Neural crest cell (in vitro differentiated cells): Measurements from ENCODE around the gene LRP1-AS. TPM values are rescaled to one million over a fixed set of nuclear protein-coding genes. Genes with fewer than 3 reads are reported as not detected.

Experiments used
- DNase-seq: peaks from one replicate; pipeline ENCODE4 v3.0.0; 2021; ENCODE audit warnings: low read depth, mixed read lengths, low spot score
- H3K27ac Mint-ChIP-seq: one replicate; pipeline ENCODE4 v1.8.0; 2021; ENCODE audit warnings: mild to moderate bottlenecking, mixed read lengths; ENCODE audit not compliant: unreplicated experiment
- H3K27me3 Mint-ChIP-seq: 2 replicates; pipeline ENCODE4 v1.8.0; 2021; ENCODE audit warnings: low read depth, mild to moderate bottlenecking, mixed read lengths
- H3K36me3 Mint-ChIP-seq: 2 replicates; pipeline ENCODE4 v1.8.0; 2021; ENCODE audit warnings: low read depth, mild to moderate bottlenecking, mixed read lengths
- H3K4me1 Mint-ChIP-seq: 2 replicates; pipeline ENCODE4 v1.8.0; 2021; ENCODE audit warnings: mixed read lengths
- H3K4me3 Mint-ChIP-seq: one replicate; pipeline ENCODE4 v1.8.0; 2021; ENCODE audit warnings: mild to moderate bottlenecking, mixed read lengths
- H3K9me3 Mint-ChIP-seq: 2 replicates; pipeline ENCODE4 v1.8.0; 2021; ENCODE audit warnings: mixed read lengths
- total RNA-seq: library from RNA; stranded (reverse); gene quantifications from 2 replicates; pipeline ENCODE4 v1.2.1, GENCODE V29; 2021
- TF ChIP-seq, protein P1 (sequence below): fragments of 200-600 bp; sonication (generic); conservative IDR thresholded peaks from 2 replicates; pipeline ENCODE4 v1.5.0; 2021; ENCODE audit warnings: antibody characterized with exemption, mild to moderate bottlenecking

The LRP1-AS gene
- total RNA-seq, 1 donor from 2014 or later, result not detected

DNA sequence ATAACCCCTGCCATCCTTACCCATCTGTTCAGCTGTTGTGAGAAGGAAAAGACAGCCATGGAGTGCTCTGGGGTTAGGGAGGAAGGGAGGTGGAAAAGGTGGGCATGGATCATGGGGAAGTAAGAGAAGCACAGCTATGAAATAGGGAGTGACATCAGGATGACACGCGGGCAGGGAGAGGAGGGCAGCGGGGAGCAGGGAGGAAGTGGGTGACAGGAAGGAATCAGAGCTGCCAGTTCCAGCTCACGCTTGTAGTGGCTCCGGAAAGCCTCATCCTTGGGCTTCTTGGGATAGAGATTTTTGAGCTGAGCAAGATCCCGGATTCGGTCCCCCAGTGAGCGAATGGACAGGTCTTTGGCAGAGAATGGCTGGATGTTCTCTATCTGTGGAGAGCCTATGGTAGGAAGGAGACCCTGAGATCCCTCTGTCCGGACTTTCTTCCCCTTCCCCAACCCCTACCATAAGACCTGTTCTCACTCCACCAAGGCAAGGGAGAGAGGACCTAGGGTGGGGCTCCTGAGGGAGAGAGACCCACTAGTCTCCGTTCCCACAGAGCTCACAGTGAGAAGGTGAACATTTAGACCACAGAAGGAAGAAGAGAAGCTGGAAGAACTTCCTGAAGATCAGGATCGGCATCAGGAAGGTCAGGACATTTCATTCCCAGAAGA is 48.2 kb downstream of the LRP1-AS start:
- H3K4me1 Mint-ChIP-seq, result peaks cover 29% of the 10 kb centered on the region
- H3K27ac Mint-ChIP-seq, result no peak overlapping the region
- TF ChIP-seq, protein P1, sequence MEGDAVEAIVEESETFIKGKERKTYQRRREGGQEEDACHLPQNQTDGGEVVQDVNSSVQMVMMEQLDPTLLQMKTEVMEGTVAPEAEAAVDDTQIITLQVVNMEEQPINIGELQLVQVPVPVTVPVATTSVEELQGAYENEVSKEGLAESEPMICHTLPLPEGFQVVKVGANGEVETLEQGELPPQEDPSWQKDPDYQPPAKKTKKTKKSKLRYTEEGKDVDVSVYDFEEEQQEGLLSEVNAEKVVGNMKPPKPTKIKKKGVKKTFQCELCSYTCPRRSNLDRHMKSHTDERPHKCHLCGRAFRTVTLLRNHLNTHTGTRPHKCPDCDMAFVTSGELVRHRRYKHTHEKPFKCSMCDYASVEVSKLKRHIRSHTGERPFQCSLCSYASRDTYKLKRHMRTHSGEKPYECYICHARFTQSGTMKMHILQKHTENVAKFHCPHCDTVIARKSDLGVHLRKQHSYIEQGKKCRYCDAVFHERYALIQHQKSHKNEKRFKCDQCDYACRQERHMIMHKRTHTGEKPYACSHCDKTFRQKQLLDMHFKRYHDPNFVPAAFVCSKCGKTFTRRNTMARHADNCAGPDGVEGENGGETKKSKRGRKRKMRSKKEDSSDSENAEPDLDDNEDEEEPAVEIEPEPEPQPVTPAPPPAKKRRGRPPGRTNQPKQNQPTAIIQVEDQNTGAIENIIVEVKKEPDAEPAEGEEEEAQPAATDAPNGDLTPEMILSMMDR, result no peak
- H3K27me3 Mint-ChIP-seq, result no peaks in the 10 kb centered on the region
- DNase-seq, result no peak
- H3K36me3 Mint-ChIP-seq, result peaks cover 2% of the 10 kb centered on the region
- no peaks in the 10 kb centered on the region for H3K9me3 Mint-ChIP-seq
- H3K4me3 Mint-ChIP-seq, result no peak overlapping the region

DNA sequence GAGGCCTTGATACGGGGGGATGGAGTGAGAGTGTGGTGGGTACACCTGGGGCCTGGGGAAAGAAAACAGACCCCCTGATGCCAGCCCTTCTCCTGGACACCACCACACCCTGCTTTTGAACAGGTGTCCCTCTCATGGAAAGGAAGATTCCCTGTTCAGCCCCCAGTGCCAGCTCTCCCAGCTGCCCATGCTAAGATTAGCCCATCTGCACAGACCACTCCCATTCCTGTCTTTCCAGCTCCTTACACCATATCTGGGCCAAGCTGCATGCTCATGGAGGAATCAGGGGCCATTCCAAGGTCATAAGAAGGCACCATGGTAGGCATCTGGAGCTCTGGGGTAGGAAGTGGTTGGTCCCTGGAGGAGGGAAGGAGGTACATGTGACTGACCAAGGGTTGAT is 48.9 kb downstream of the LRP1-AS start:
- peaks cover 5% of the 10 kb centered on the region for H3K36me3 Mint-ChIP-seq

DNA sequence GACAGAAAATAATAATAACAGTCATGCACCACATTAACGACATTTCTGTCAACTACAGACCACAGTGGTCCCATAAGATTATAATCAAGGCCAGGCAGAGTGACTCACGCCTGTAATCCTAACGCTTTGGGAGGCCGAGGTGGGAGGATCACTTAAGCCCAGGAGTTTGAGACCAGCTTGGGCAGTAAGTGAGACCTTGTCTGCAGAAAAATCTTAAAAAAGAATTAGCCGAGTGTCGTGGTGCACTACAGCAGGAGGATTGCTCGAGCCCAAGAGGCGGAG is 49.9 kb downstream of the LRP1-AS start:
- Mint-ChIP-seq H3K4me1 (peaks cover 42% of the 10 kb centered on the region), H3K27ac (no peak overlapping the region), H3K4me3 (peak overlapping the region; percentile 36), H3K27me3 (peaks cover 3% of the 10 kb centered on the region), H3K36me3 (peaks cover 5% of the 10 kb centered on the region), H3K9me3 (no peaks in the 10 kb centered on the region)
- TF ChIP-seq, protein P1, result no peak
- DNase-seq, result no peak

More for the DNA sequence above, 48.9 kb downstream of the LRP1-AS start:
- Mint-ChIP-seq H3K27me3 (peaks cover 3% of the 10 kb centered on the region), H3K4me3 (no peak overlapping the region), H3K4me1 (peaks cover 35% of the 10 kb centered on the region), H3K9me3 (no peaks in the 10 kb centered on the region), H3K27ac (no peak overlapping the region)
- TF ChIP-seq, protein P1, result no peak
- no peak for DNase-seq

DNA sequence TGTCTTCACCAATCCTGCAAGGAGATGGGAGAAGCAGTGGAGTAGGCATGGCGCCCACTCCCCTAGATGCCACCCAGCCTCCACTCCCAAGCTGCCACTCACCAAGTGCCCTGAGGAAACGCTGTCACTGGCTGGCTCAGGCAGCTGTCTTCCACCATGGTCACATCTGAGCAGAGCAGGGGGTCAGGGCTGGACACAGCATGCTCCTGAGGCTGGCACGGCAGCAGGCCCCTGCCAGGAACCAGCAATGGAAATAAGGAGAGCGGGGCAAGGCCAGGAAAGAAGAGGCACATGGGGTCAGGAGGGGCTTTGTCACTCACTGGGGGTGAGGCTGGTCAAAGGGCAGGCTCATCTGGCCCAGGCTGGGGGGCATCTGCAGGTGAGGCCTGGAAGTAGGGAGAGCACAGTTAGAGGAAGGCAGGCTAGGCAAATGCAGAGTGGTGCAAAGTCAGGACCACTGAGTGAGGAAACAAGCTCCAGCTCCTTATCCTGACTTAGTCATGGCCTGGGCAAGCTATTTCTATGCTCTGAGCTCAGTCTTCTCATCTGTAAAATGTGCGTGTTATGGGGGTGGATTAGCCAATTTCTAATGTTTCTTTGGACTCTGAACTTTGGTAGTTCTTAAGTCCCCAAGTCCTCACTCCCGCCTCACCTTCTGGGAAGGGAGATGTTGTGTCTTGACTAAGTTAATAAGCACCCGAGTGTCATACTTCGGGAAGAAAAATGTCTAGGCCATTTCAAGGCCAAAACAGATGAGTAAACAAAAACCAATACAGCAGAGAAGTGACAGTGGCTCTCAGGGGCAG is 50.5 kb downstream of the LRP1-AS start:
- Mint-ChIP-seq H3K9me3 (no peaks in the 10 kb centered on the region), H3K4me1 (peaks cover 42% of the 10 kb centered on the region), H3K4me3 (peak overlapping the region; percentile 44), H3K27me3 (peaks cover 3% of the 10 kb centered on the region), H3K27ac (no peak overlapping the region), H3K36me3 (peaks cover 5% of the 10 kb centered on the region)
- TF ChIP-seq, protein P1, result no peak
- DNase-seq, result no peak

DNA sequence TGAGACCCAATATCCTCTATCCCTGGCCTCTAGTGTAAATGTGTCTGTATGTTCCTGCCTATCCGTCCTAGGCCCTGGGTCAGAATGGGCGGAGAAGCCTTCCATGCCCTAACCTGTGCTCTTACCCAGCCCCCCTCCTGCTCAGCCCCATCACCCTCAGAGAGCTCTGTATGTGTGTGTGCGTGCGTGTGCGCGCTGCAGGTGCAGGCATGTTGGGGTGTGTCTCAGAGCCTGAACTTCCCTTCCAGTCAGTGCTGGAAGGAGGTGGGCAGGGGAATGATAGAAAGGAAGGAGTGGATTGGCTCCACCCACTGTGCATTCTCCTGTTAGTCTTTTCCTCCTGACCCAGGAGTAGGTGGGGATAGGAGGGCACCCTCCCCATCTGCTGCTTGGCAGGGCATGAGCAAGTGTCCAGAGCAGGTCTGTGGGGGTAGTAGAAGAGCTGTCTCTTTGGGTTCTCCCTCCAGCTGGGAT is 51.3 kb downstream of the LRP1-AS start:
- no peak for DNase-seq
- TF ChIP-seq, protein P1, result no peak
- H3K4me1 Mint-ChIP-seq, result peaks cover 46% of the 10 kb centered on the region
- H3K36me3 Mint-ChIP-seq, result peaks cover 8% of the 10 kb centered on the region
- H3K27me3 Mint-ChIP-seq, result peaks cover 3% of the 10 kb centered on the region
- peak overlapping the region; percentile 24 for H3K27ac Mint-ChIP-seq
- H3K4me3 Mint-ChIP-seq, result peak overlapping the region; percentile 50
- no peaks in the 10 kb centered on the region for H3K9me3 Mint-ChIP-seq
